ENCODE measurements around the gene XKR7.

The XKR7 gene

DNA sequence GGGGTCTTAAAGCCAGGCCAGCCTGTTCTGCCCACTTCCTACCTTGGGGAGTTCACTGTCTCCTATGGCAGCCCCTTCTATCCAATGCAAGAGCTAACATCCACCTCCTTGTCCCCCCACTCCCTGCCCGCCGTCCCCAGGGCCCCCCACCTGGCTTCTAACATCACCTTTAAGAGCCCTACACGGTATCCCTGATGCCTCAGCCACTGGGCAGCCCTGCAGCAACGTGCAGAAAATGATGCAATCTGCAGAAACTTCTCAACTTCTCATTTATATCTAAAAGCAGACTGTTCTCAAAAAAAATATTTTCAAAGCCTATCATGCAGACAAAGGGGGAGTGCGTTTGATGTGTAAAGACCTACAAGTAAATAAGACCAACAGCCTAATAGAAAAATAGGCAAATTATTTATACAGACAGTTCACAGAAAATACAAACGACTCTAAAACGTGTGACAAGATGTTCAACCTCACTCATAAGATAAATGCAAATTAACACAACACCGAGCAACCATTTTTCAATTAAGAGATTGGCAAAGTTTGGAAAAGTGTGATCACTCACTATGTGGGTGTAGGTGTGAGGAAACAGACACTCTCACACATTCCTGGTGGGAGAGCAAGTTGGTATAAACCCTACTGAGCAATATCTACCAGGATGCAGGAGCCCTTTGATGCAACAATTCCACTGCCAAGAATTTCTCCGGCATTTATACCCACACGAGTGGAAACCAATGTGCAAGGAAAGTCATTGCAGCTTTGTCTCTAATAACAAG lies 69.0 kb downstream of the XKR7 start:
- H3K36me3 ChIP-seq (ENCODE audit: control insufficient read depth, insufficient read depth, low read length): no peaks in the 10 kb centered on the region
- no peaks in the 10 kb centered on the region for H3K9me3 ChIP-seq (ENCODE audit: control insufficient read depth, insufficient read depth, low read length)
- no peak overlapping the region for H3K27ac ChIP-seq (ENCODE audit: low read length)
- H3K4me1 ChIP-seq (ENCODE audit: control insufficient read depth, insufficient read depth, low read length): 0 out of 2 replicates have a peak, but pooled peaks cover 2% of the 10 kb centered on the region
- no CpG with 5 or more reads among the region's 10 CpGs for WGBS (ENCODE audit: insufficient coverage, insufficient read length)
- no peaks in the 10 kb centered on the region for H3K27me3 ChIP-seq (ENCODE audit: control insufficient read depth, insufficient read depth, low read length)
- H3K4me3 ChIP-seq (ENCODE audit: low read length): no peak overlapping the region
- DNase-seq (ENCODE audit: low read depth, low spot score): no peak

DNA sequence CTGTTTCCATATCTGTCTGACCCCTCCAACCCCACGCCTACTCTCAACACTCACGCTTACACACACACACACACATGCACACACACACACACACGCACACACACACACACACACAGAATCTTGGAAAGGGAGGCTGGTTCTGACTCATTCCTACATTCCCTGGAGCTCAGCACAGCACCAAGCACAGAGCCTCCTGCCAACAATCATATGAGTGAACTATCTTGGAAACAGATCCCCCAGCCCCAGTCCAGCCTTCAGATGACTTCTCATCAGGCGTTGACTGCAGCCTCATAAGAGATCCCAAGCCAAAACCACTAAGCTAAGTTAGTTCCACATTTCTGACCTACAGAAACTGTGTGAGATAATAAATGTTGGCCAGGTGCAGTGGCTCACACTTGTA lies 70.0 kb downstream of the XKR7 start:
- no peaks in the 10 kb centered on the region for H3K36me3 ChIP-seq (ENCODE audit: control insufficient read depth, insufficient read depth, low read length)
- 0 out of 2 replicates have a peak, but pooled peaks cover 2% of the 10 kb centered on the region for H3K4me1 ChIP-seq (ENCODE audit: control insufficient read depth, insufficient read depth, low read length)
- H3K27ac ChIP-seq (ENCODE audit: low read length): no peak overlapping the region
- no peak overlapping the region for H3K4me3 ChIP-seq (ENCODE audit: low read length)
- H3K27me3 ChIP-seq (ENCODE audit: control insufficient read depth, insufficient read depth, low read length): no peaks in the 10 kb centered on the region
- no peaks in the 10 kb centered on the region for H3K9me3 ChIP-seq (ENCODE audit: control insufficient read depth, insufficient read depth, low read length)
- DNase-seq (ENCODE audit: low read depth, low spot score): no peak
- WGBS (ENCODE audit: insufficient coverage, insufficient read length): 100% methylated on average over 3 of the region's 4 CpGs

DNA sequence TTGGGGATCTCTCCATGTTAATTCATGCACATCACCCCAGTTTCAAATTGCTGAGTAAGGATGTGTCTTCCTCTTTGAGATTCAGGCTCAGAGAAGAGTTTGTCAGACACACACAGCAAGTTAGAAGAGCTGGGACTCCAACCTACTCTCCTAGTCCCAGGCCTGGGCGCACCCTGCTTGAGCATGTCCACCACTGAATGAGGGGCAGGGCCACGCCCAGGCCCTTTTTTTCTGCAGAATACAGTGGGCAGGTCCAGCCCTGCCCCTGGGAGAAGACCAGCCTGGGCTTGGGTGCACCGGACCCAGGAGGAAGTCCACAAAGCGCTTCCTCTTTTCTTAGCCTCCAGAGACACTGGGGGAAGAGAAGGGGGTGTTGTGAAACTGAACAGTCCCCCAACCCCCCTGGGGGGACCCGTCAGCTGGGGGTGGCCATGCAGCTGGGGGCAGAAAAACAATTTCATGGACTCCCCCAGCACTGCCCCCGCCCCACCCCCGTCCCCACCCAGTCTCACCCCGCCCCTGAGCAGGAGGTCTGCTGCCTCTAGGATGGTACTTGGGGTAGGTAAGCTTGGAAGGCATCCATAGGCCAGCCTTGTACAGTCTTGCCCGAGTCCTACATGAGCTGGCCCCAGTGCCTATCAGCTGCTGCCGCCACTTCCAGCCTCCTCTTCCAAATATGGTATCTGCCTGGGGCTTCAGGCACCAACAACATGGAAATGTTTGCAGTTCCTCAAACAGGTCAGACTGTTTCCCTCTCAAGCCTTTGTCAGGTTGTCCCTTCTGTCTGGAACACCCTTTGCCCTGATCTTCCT lies 72.4 kb downstream of the XKR7 start:
- Histone ChIP-seq H3K27ac (ENCODE audit: low read length) (no peak overlapping the region), H3K4me3 (ENCODE audit: low read length) (no peak overlapping the region), H3K27me3 (ENCODE audit: control insufficient read depth, insufficient read depth, low read length) (no peaks in the 10 kb centered on the region), H3K4me1 (ENCODE audit: control insufficient read depth, insufficient read depth, low read length) (0 out of 2 replicates have a peak, but pooled peaks cover 2% of the 10 kb centered on the region), H3K36me3 (ENCODE audit: control insufficient read depth, insufficient read depth, low read length) (no peaks in the 10 kb centered on the region), H3K9me3 (ENCODE audit: control insufficient read depth, insufficient read depth, low read length) (no peaks in the 10 kb centered on the region)
- no CpG with 5 or more reads among the region's 10 CpGs for WGBS (ENCODE audit: insufficient coverage, insufficient read length)
- DNase-seq (ENCODE audit: low read depth, low spot score): no peak

DNA sequence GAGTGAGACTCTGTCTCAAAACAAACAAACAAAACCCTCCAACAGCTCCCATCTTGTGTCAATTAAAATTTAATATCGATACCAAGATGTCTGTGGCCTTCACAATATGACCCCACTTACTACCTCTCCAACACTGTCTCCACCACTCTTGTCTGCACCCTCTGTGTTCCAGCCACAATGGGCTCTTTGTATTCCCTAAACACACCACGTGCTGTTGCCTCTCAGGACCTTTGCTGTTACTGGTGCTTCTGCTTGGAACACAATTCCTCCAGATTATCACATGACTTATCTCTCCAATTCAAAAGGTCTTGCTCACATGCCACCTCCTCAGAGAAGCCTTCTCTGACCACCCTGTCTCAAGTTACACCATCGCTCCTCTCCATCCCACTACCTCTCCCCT lies 78.0 kb downstream of the XKR7 start:
- no peak for DNase-seq (ENCODE audit: low read depth, low spot score)
- WGBS (ENCODE audit: insufficient coverage, insufficient read length): 100% methylated on average over 1 of the region's 3 CpGs
- H3K27ac ChIP-seq (ENCODE audit: low read length): no peak overlapping the region
- no peaks in the 10 kb centered on the region for H3K36me3 ChIP-seq (ENCODE audit: control insufficient read depth, insufficient read depth, low read length)
- no peaks in the 10 kb centered on the region for H3K9me3 ChIP-seq (ENCODE audit: control insufficient read depth, insufficient read depth, low read length)
- H3K27me3 ChIP-seq (ENCODE audit: control insufficient read depth, insufficient read depth, low read length): peaks cover 2% of the 10 kb centered on the region; the same call in 1 of the 2 replicates
- no peak overlapping the region for H3K4me3 ChIP-seq (ENCODE audit: low read length)
- peaks cover under 1% of the 10 kb centered on the region; the same call in 1 of the 2 replicates for H3K4me1 ChIP-seq (ENCODE audit: control insufficient read depth, insufficient read depth, low read length)

DNA sequence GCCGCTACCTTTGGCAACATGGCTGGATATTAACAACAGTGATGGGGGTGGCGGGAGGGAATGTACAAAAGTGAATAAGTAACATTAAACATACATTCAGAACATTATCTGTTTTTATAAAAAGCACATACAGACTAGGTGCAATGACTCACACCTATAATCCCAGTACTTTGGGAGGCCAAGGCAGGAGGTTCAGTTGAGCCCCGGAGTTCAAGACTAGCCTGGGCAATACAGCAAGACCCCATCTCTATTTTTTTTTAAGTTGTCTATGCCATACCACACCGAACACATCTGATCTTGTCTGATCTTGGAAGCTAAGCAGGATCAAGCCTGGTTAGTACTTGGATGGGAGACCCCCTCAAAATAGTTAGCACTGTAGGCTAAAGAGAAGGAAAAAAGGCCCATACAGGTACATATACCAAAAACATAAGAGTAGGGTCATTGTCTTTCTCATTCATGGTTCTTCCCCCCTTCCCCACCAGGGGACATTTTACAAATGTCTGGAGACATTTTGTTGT lies 82.4 kb downstream of the XKR7 start:
- H3K27me3 ChIP-seq (ENCODE audit: control insufficient read depth, insufficient read depth, low read length): peaks cover 18% of the 10 kb centered on the region
- no peak for DNase-seq (ENCODE audit: low read depth, low spot score)
- H3K27ac ChIP-seq (ENCODE audit: low read length): no peak overlapping the region
- peaks cover 6% of the 10 kb centered on the region for H3K4me1 ChIP-seq (ENCODE audit: control insufficient read depth, insufficient read depth, low read length)
- H3K9me3 ChIP-seq (ENCODE audit: control insufficient read depth, insufficient read depth, low read length): no peaks in the 10 kb centered on the region
- no peaks in the 10 kb centered on the region for H3K36me3 ChIP-seq (ENCODE audit: control insufficient read depth, insufficient read depth, low read length)
- no CpG with 5 or more reads among the region's 4 CpGs for whole genome bisulfite sequencing (ENCODE audit: insufficient coverage, insufficient read length)
- H3K4me3 ChIP-seq (ENCODE audit: low read length): no peak overlapping the region

DNA sequence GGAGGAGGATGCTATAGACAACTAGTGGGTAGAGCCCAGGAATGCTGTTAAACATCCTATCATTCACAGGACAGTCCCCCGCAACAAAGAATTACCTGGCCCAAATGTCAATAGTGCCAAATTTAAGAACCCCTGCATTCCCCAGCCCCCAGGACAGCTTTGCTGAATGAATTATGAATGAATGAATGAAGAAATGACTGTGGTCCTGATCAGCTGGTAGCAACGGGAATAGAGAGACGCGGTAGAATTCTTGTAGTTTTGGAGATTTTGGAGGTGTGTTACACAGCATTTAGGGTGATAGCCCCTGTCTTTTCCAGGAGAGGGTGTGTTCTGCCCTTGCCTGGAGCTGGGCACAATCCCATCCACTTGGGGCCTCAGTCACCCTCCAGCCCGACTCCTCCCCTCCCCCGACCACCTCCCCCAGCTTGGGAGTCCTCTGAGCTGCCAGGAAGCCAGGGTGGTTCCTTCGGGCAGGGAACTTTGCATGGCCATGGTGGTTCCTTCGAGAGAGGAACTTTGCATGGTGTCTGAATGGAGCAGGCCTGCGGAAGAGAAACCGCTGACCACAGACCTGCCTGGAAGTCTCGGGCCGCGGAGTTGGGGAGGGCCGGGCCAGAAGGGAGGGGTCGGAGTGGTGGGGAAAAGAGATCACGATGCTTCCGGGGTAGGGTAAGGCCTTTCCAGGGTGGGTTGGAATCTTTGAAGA lies 83.1 kb downstream of the XKR7 start:
- H3K4me1 ChIP-seq (ENCODE audit: control insufficient read depth, insufficient read depth, low read length): peaks cover 6% of the 10 kb centered on the region
- no peaks in the 10 kb centered on the region for H3K36me3 ChIP-seq (ENCODE audit: control insufficient read depth, insufficient read depth, low read length)
- DNase-seq (ENCODE audit: low read depth, low spot score): no peak
- H3K27me3 ChIP-seq (ENCODE audit: control insufficient read depth, insufficient read depth, low read length): peaks cover 18% of the 10 kb centered on the region
- H3K27ac ChIP-seq (ENCODE audit: low read length): no peak overlapping the region
- no CpG with 5 or more reads among the region's 17 CpGs for WGBS (ENCODE audit: insufficient coverage, insufficient read length)
- peak overlapping the region; percentile 27; the same call in 1 of the 2 replicates for H3K4me3 ChIP-seq (ENCODE audit: low read length)
- no peaks in the 10 kb centered on the region for H3K9me3 ChIP-seq (ENCODE audit: control insufficient read depth, insufficient read depth, low read length)

DNA sequence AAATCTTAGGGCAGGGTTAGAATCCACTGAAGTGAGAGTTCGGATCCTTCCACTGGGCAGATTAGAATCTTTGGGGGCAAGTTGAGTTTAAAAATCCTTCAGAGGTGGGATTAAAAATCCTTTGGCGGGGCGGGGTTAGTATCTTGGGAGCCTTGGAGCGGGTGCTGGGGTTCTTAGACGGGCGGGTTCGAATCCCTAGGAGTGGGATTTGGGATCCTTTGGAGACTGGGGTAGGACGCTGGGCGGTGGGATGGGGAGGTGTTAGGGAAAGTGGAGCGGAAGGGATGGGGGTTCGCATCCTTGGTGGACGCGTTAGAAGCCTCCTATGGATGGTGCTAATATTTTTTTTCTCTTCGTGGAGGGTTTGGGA lies 83.8 kb downstream of the XKR7 start:
- no peak for DNase-seq (ENCODE audit: low read depth, low spot score)
- WGBS (ENCODE audit: insufficient coverage, insufficient read length): no CpG with 5 or more reads among the region's 14 CpGs
- Histone ChIP-seq H3K4me3 (ENCODE audit: low read length) (peak overlapping the region; percentile 36; the same call in 1 of the 2 replicates), H3K27me3 (ENCODE audit: control insufficient read depth, insufficient read depth, low read length) (peaks cover 18% of the 10 kb centered on the region), H3K4me1 (ENCODE audit: control insufficient read depth, insufficient read depth, low read length) (peaks cover 6% of the 10 kb centered on the region), H3K27ac (ENCODE audit: low read length) (no peak overlapping the region), H3K36me3 (ENCODE audit: control insufficient read depth, insufficient read depth, low read length) (no peaks in the 10 kb centered on the region), H3K9me3 (ENCODE audit: control insufficient read depth, insufficient read depth, low read length) (no peaks in the 10 kb centered on the region)

DNA sequence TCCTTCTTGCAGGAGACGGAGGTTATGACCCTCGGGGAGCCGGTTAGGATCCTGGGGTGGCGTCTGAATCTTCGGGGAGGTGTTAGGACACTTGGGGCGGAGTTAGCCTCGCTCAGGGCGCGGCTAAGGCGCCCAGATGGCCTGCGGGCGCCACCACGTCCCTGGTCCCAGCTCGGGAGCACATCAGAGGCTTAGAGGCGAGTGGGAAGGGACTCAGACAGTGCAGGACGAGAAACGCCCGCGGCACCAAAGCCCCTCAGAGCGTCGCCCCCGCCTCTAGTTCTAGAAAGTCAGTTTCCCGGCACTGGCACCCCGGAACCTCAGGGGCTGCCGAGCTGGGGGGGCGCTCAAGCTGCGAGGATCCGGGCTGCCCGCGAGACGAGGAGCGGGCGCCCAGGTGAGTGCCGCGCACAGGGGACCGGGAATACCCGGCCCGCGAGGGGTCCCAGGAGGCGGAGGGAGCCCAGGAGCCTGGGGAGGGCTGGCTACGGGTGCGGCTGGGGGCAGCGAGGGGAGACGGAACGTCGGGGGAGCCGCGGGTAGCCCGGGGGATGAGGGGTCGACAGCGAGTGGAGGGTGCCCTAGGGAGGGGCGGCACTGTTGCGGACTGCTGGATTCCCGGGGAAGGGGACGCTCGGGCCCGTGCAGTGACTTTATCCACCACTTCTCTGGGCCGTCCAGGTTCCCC lies 84.3 kb downstream of the XKR7 start, which contains the start of gene HCK:
Gene HCK, plus strand, starts transcription at position 153 of the 688 bp plus-strand sequence.
- Histone ChIP-seq H3K9me3 (ENCODE audit: control insufficient read depth, insufficient read depth, low read length) (no peaks in the 10 kb centered on the region), H3K36me3 (ENCODE audit: control insufficient read depth, insufficient read depth, low read length) (no peaks in the 10 kb centered on the region), H3K4me1 (ENCODE audit: control insufficient read depth, insufficient read depth, low read length) (peaks cover 6% of the 10 kb centered on the region), H3K27me3 (ENCODE audit: control insufficient read depth, insufficient read depth, low read length) (peaks cover 18% of the 10 kb centered on the region), H3K27ac (ENCODE audit: low read length) (no peak within 1 kb of the TSS), H3K4me3 (ENCODE audit: low read length) (peak within 1 kb of the TSS; percentile 36; the same call in 1 of the 2 replicates)
- DNase-seq (ENCODE audit: low read depth, low spot score): no peak
- no CpG with 5 or more reads among the region's 58 CpGs for WGBS (ENCODE audit: insufficient coverage, insufficient read length)

DNA sequence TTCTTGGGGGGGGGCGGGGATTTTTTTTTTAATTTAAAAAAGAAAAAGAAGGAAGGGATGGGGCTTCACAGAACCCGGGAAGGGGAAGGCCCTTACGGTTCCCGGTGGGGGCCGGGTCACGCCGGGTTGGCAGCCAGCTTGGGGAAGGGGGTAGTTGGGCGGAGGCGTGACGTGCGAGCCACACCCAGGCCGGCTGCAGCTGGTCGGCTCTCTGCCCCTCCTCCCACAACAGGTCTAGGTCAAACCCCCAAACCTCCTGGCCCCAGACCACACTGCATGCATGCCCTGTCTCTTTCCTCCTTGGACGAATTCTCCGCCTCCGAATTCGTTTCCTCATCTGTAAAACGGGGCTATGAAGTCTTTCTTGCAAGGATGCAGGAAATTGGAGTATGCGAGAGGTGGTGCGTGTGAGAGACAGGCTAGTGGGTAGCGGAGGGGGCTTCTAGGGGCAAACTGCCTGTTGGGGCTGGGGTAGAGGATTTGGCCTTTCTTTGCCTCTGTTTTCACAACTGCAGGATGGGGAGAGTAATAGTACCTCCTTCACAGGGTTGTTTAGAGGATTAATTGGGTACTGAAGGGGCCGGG lies 84.9 kb downstream of the XKR7 start:
- no CpG with 5 or more reads among the region's 22 CpGs for WGBS (ENCODE audit: insufficient coverage, insufficient read length)
- no peaks in the 10 kb centered on the region for H3K9me3 ChIP-seq (ENCODE audit: control insufficient read depth, insufficient read depth, low read length)
- H3K4me1 ChIP-seq (ENCODE audit: control insufficient read depth, insufficient read depth, low read length): peaks cover 6% of the 10 kb centered on the region
- no peak for DNase-seq (ENCODE audit: low read depth, low spot score)
- H3K27me3 ChIP-seq (ENCODE audit: control insufficient read depth, insufficient read depth, low read length): peaks cover 18% of the 10 kb centered on the region
- peak overlapping the region; percentile 18; the same call in 1 of the 2 replicates for H3K4me3 ChIP-seq (ENCODE audit: low read length)
- no peak overlapping the region for H3K27ac ChIP-seq (ENCODE audit: low read length)
- no peaks in the 10 kb centered on the region for H3K36me3 ChIP-seq (ENCODE audit: control insufficient read depth, insufficient read depth, low read length)
